Measurements from ENCODE around the gene PARD6G.

GRCh38 chr18:80184243-80184772 is 63.0 kb downstream of the PARD6G start:
- TF ChIP-seq POLR2A (IDR thresholded peaks at IDR 0.05; ENCODE audit: low read depth, low read length) (no peak), POLR2AphosphoS5 (IDR thresholded peaks at IDR 0.05; ENCODE audit: low read depth, low read length) (no peak), POU2F2 (IDR thresholded peaks at IDR 0.05; ENCODE audit: low read depth, low read length) (no peak), TAF1 (IDR thresholded peaks at IDR 0.05; ENCODE audit: low read depth, low read length) (no peak), SPI1 (IDR thresholded peaks at IDR 0.05; ENCODE audit: low read depth, low read length) (no peak)
